H1 (cell line): ENCODE data around the gene SRPRB.

Source experiments
- EGR1 ChIP-seq: IDR thresholded peaks from 2 replicates; pipeline ENCODE4 v1.6.1; 2011; ENCODE audit warnings: low read depth, low read length, borderline replicate concordance
- HDAC6 ChIP-seq: IDR thresholded peaks from one replicate; pipeline ENCODE4 v1.7.1; 2012; ENCODE audit warnings: low read depth, mild to moderate bottlenecking, inconsistent platforms, low read length, moderate library complexity
- KDM5A ChIP-seq: fragments of 200-600 bp; IDR thresholded peaks from 2 replicates; pipeline ENCODE4 v1.7.1; 2012; ENCODE audit warnings: mild to moderate bottlenecking, low read length, inconsistent platforms, mixed read lengths
- POLR2A ChIP-seq, 2 experiments: IDR thresholded peaks; 1 replicate in 1 of 2; 2 replicates in 1 of 2; pipeline ENCODE4 v1.6.1; 2011; ENCODE audit warnings: low read depth in 2 of 2, low read length in 2 of 2, mild to moderate bottlenecking in 2 of 2; ENCODE audit errors: control extremely low read depth in 1 of 2
- RAD21 ChIP-seq, 2 experiments: IDR thresholded peaks in 1 of 2; conservative IDR thresholded peaks in 1 of 2; 2 replicates each; pipeline ENCODE4 v1.6.1; 2011; ENCODE audit warnings: low read depth in 2 of 2, low read length in 2 of 2, improper control_type of control experiment in 1 of 2, inconsistent platforms in 1 of 2, mild to moderate bottlenecking in 1 of 2, moderate library complexity in 1 of 2
- RBBP5 ChIP-seq: IDR thresholded peaks from 2 replicates; pipeline ENCODE4 v1.7.1; 2012; ENCODE audit warnings: low read depth, mild to moderate bottlenecking, inconsistent platforms, low read length, moderate library complexity, borderline replicate concordance
- SP2 ChIP-seq: IDR thresholded peaks from 2 replicates; pipeline ENCODE4 v1.6.1; 2012; ENCODE audit warnings: mild to moderate bottlenecking, low read length, inconsistent platforms
- SUZ12 ChIP-seq: fragments of 200-600 bp; sonication (generic); IDR thresholded peaks from 2 replicates; pipeline ENCODE4 v1.6.1; 2012; ENCODE audit warnings: mild to moderate bottlenecking, inconsistent platforms, low read length, moderate library complexity, mixed read lengths
- TEAD4 ChIP-seq: IDR thresholded peaks from 2 replicates; pipeline ENCODE4 v1.6.1; 2012; ENCODE audit warnings: low read depth, low read length, inconsistent platforms, mixed read lengths
- YY1 ChIP-seq: IDR thresholded peaks from 2 replicates; pipeline ENCODE4 v1.6.1; 2011; ENCODE audit warnings: low read depth, mild to moderate bottlenecking, low read length
- TF ChIP-seq, protein P1 (sequence below), 3 experiments: IDR thresholded peaks; 1 replicate in 2 of 3; 2 replicates in 1 of 3; pipeline versions ENCODE4 v1.5.1 to v1.6.1; 2011; ENCODE audit warnings: low read length in 3 of 3, mild to moderate bottlenecking in 3 of 3, inconsistent platforms in 2 of 3, low read depth in 1 of 3, moderate library complexity in 1 of 3; ENCODE audit not compliant: insufficient read depth in 1 of 3; ENCODE audit errors: control extremely low read depth in 1 of 3

DNA sequence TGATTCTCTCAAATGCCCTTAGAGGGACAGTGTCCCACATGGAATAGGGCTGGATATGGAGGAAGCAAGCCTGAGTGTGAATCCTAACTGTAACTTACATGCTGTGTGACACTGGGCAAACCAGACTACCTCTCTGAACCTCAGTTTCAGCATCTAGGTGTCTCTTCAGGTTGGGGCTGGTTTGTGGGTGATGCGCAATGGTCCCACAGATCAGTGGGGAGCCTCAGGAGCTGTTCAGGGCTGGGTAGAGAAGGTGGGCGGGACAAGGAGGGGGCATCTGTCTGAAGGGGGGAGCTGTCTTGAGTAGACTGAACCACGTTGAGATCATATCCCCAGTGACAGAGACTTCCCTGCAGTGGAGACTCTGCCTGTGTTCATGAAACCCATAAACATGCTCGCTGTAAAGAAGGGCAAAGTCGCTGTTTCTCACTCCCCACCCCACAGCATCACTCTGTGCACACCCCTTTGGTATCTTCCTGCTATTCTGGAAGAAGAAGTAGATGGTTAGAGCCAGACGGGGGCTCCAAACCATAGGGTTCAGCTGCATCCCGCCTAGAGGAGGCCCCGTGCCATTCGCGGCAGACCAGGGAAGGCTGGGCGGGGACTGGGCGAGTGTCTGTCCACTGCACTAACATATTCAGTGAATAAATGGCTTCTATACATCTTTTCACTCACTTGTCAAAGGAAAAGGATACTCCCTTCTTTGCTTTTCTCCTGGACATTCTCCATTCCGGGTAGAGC lies 28.4 kb downstream of the SRPRB start:
- TF ChIP-seq POLR2A (IDR thresholded peaks at IDR 0.05; ENCODE audit: control extremely low read depth in 1 of 2, low read depth in 2 of 2, low read length in 2 of 2) (no peak), SP2 (no peak), HDAC6 (no peak), SUZ12 (no peak), KDM5A (no peak), RBBP5 (no peak), EGR1 (no peak), YY1 (no peak), TEAD4 (no peak), RAD21 (IDR thresholded peaks at IDR 0.05 in 1 of 2, conservative IDR thresholded peaks at IDR 0.05 in 1 of 2; ENCODE audit: low read depth in 2 of 2, low read length in 2 of 2) (peak; percentile 24 to 45; a peak in 3 of 4 replicates)
- TF ChIP-seq, protein P1, sequence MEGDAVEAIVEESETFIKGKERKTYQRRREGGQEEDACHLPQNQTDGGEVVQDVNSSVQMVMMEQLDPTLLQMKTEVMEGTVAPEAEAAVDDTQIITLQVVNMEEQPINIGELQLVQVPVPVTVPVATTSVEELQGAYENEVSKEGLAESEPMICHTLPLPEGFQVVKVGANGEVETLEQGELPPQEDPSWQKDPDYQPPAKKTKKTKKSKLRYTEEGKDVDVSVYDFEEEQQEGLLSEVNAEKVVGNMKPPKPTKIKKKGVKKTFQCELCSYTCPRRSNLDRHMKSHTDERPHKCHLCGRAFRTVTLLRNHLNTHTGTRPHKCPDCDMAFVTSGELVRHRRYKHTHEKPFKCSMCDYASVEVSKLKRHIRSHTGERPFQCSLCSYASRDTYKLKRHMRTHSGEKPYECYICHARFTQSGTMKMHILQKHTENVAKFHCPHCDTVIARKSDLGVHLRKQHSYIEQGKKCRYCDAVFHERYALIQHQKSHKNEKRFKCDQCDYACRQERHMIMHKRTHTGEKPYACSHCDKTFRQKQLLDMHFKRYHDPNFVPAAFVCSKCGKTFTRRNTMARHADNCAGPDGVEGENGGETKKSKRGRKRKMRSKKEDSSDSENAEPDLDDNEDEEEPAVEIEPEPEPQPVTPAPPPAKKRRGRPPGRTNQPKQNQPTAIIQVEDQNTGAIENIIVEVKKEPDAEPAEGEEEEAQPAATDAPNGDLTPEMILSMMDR (IDR thresholded peaks at IDR 0.05; ENCODE audit: control extremely low read depth in 1 of 3, insufficient read depth in 1 of 3, low read depth in 1 of 3, low read length in 3 of 3): peak in 1 of 3 experiments; percentile 18; a peak in 1 of 4 replicates
